K562 (cell line): ENCODE results near the gene SLAMF8. TPM values are rescaled to one million over a fixed set of nuclear protein-coding genes. Genes with fewer than 3 reads are reported as not detected.

ENCODE experiments used
- ATAC-seq: fragments of 200-7000 bp; cut with Tn5 transposase; 3 replicates; pipeline ENCODE4 v1.9.1; 2020; ENCODE audit warnings: moderate library complexity
- BruUV-seq: library from RNA; stranded (reverse); fragments of 400-500 nt; replicated peaks from 2 replicates; lab custom pipeline; 2021; lab: Mats Ljungman, UMichigan
- CTCF ChIA-PET: fragments of 300-600 bp; formaldehyde crosslinking; extraction: SDS; loops from one replicate; lab custom pipeline; 2021; ENCODE audit warnings: low intra/inter-chr PET ratio; lab: Yijun Ruan, JAX
- POLR2A ChIA-PET: fragments of 300-600, 350-650 bp; sonication (Branson Sonifier 250); formaldehyde crosslinking; extraction: SDS; loops from one replicate; lab custom pipeline; 2021; ENCODE audit warnings: antibody characterized with exemption, inconsistent platforms; lab: Yijun Ruan, JAX
- DNase-seq, 4 experiments: peaks; one replicate each; pipeline versions ENCODE4 v3.0.0 to v3.0.0-alpha.2; 2011 to 2018; ENCODE audit warnings: low spot score in 3 of 4, mixed read lengths in 3 of 4; ENCODE audit errors: extremely low read depth in 1 of 4
- FAIRE-seq: peaks from 2 replicates; lab custom pipeline; 2011; peaks lifted over from hg19 to GRCh38; lab: Jason Lieb, UNC
- H2AFZ ChIP-seq: 2 replicates; pipeline ENCODE4 v1.6.0; 2011; ENCODE audit warnings: low read depth, low read length, control low read depth, inconsistent platforms
- H3K27ac ChIP-seq: fragments of 200-600 bp; 3 replicates; pipeline ENCODE4 v1.8.0; 2011; ENCODE audit warnings: low read depth, mild to moderate bottlenecking, control low read depth, inconsistent platforms, low read length, moderate library complexity, mixed read lengths; ENCODE audit errors: extremely low read depth
- H3K27me3 ChIP-seq, 2 experiments: fragments of 300-600 bp in 1 of 2; 2 replicates in 1 of 2; 3 replicates in 1 of 2; pipeline versions ENCODE4 v1.6.0 to v1.8.0; 2011; ENCODE audit warnings: inconsistent platforms in 2 of 2, low read length in 2 of 2, mild to moderate bottlenecking in 1 of 2, mixed read lengths in 1 of 2, moderate library complexity in 1 of 2; ENCODE audit not compliant: control insufficient read depth in 2 of 2, insufficient read depth in 2 of 2
- H3K36me3 ChIP-seq: fragments of 300-600 bp; 3 replicates; pipeline ENCODE4 v1.8.0; 2011; ENCODE audit warnings: mild to moderate bottlenecking, low read length, inconsistent platforms; ENCODE audit not compliant: control insufficient read depth, insufficient read depth
- H3K4me1 ChIP-seq, 2 experiments: fragments of 200-600 bp in 1 of 2; replicated peaks in 1 of 2; 2 replicates in 1 of 2; 3 replicates in 1 of 2; pipeline versions ENCODE4 v1.5.1 to v1.8.0; 2011; ENCODE audit warnings: inconsistent platforms in 2 of 2, low read length in 2 of 2, mild to moderate bottlenecking in 1 of 2, mixed read lengths in 1 of 2, moderate library complexity in 1 of 2; ENCODE audit not compliant: control insufficient read depth in 2 of 2, insufficient read depth in 2 of 2
- H3K4me2 ChIP-seq: 2 replicates; pipeline ENCODE4 v1.6.1; 2011; ENCODE audit warnings: low read length, control low read depth, inconsistent platforms, mixed read lengths; ENCODE audit not compliant: insufficient read depth
- H3K4me3 ChIP-seq: fragments of 200-600 bp; sonication (generic), shearing (Covaris generic); 2 replicates; pipeline ENCODE4 v1.5.1; 2016; ENCODE audit warnings: control low read depth, inconsistent platforms
- H3K79me2 ChIP-seq: fragments of 200-600 bp; 3 replicates; pipeline ENCODE4 v1.8.0; 2011; ENCODE audit warnings: low read length, inconsistent platforms; ENCODE audit not compliant: control insufficient read depth, insufficient read depth
- H3K9ac ChIP-seq, 2 experiments: 2 replicates each; pipeline versions ENCODE4 v1.6.0 to v1.6.1; 2011; ENCODE audit warnings: low read depth in 2 of 2, low read length in 2 of 2, control low read depth in 1 of 2, inconsistent platforms in 1 of 2, mild to moderate bottlenecking in 1 of 2, mixed read lengths in 1 of 2; ENCODE audit not compliant: insufficient read depth in 1 of 2
- H3K9me1 ChIP-seq: one replicate; pipeline ENCODE4 v1.6.0; 2011; ENCODE audit warnings: inconsistent platforms, mild to moderate bottlenecking, low read length, moderate library complexity; ENCODE audit not compliant: control insufficient read depth, insufficient read depth
- H3K9me3 ChIP-seq: replicated peaks from 2 replicates; pipeline ENCODE4 v1.5.1; 2011; ENCODE audit warnings: low read depth, low read length, inconsistent platforms; ENCODE audit not compliant: control insufficient read depth, insufficient read depth
- H4K20me1 ChIP-seq: replicated peaks from 2 replicates; pipeline ENCODE4 v1.6.1; 2011; ENCODE audit warnings: low read length, inconsistent platforms, mixed read lengths; ENCODE audit not compliant: control insufficient read depth, insufficient read depth
- ARID1B ChIP-seq: fragments of 450-650 bp; IDR thresholded peaks from 2 replicates; pipeline ENCODE4 v1.6.1; 2016; ENCODE audit warnings: antibody characterized with exemption, mild to moderate bottlenecking, inconsistent platforms
- C11orf30 ChIP-seq: fragments of 450-650 bp; IDR thresholded peaks from 2 replicates; pipeline ENCODE4 v1.6.1; 2016; ENCODE audit warnings: low read depth, mild to moderate bottlenecking
- CBX1 ChIP-seq: sonication (generic); IDR thresholded peaks from 2 replicates; pipeline ENCODE4 v1.6.1; 2016; ENCODE audit warnings: antibody characterized with exemption, low read depth, mild to moderate bottlenecking
- DPF2 ChIP-seq: fragments of 450-650 bp; IDR thresholded peaks from 2 replicates; pipeline ENCODE4 v1.6.1; 2016
- FOXA3 ChIP-seq, 2 experiments: fragments of 450-650 bp in 1 of 2; sonication (generic) in 1 of 2; formaldehyde crosslinking; IDR thresholded peaks in 1 of 2; conservative IDR thresholded peaks in 1 of 2; 2 replicates each; pipeline versions ENCODE4 v1.4.0 to v1.8.0; 2020 to 2022; ENCODE audit warnings: mild to moderate bottlenecking in 2 of 2, missing genetic modification reagents in 1 of 2
- GTF2A2 ChIP-seq: IDR thresholded peaks from 2 replicates; pipeline ENCODE4 v1.6.1; 2016; ENCODE audit warnings: mild to moderate bottlenecking, missing genetic modification characterization, missing compliant biosample characterization
- MYBL2 ChIP-seq, 2 experiments: fragments of 450-650 bp in 1 of 2; sonication (generic) in 1 of 2; formaldehyde crosslinking in 1 of 2; IDR thresholded peaks; 2 replicates each; pipeline versions ENCODE4 v1.6.1 to v1.8.1; 2017 to 2022; ENCODE audit warnings: borderline replicate concordance in 1 of 2, inconsistent platforms in 1 of 2, low read depth in 1 of 2, mild to moderate bottlenecking in 1 of 2, missing genetic modification reagents in 1 of 2, moderate library complexity in 1 of 2
- NFE2 ChIP-seq: IDR thresholded peaks from 2 replicates; pipeline ENCODE4 v1.6.1; 2014; ENCODE audit warnings: antibody characterized with exemption, low read depth
- NUFIP1 ChIP-seq: fragments of 450-650 bp; IDR thresholded peaks from 2 replicates; pipeline ENCODE4 v1.6.1; 2018; ENCODE audit not compliant: partially characterized antibody
- SPI1 ChIP-seq: IDR thresholded peaks from 2 replicates; pipeline ENCODE4 v1.6.1; 2011; ENCODE audit warnings: low read depth, low read length, control low read depth, borderline replicate concordance
- TAL1 ChIP-seq: fragments of 450-650 bp; IDR thresholded peaks from 2 replicates; pipeline ENCODE4 v1.6.1; 2016; ENCODE audit warnings: mild to moderate bottlenecking
- ZBED1 ChIP-seq: IDR thresholded peaks from 2 replicates; pipeline ENCODE4 v1.6.1; 2014
- ZNF77 ChIP-seq: fragments of 250-450 bp; sonication (Bioruptor Pico); IDR thresholded peaks from 2 replicates; pipeline ENCODE4 v1.5.0; 2020
- WGBS: fragments of 100-300 bp; shearing (Covaris generic); methylation state at CpG from one replicate; pipeline ENCODE4 v1.1.6; 2016; ENCODE audit warnings: low coverage, mixed read lengths; ENCODE audit not compliant: insufficient coverage; ENCODE audit errors: missing lambda C conversion rate; 5-methylcytosine and 5-hydroxymethylcytosine counted together
- in situ Hi-C: fragments of 300-500 bp; cut with MboI; formaldehyde crosslinking; loops from 4 replicates; pipeline ENCODE4 v1.15.0; 2018; ENCODE audit warnings: inconsistent platforms, mixed read lengths
- intact Hi-C: fragments of 100-400 bp; cut with micrococcal nuclease; formaldehyde crosslinking; loops from 2 replicates; pipeline ENCODE4 v1.14.2; 2022
- polyA plus RNA-seq, 8 experiments: library from polyadenylated mRNA; depleted of rRNA in 4 of 8; stranded (reverse) in 5 of 8; unstranded in 3 of 8; fragments of >200 nt; fragmentation: Nextera tagmentation in 2 of 8; fragmentation: Illumina TruSeq in 1 of 8; extraction: Ambion mirVana in 2 of 8; extraction: Trizol in 1 of 8; gene quantifications; 2 replicates each; pipeline versions ENCODE4 v1.2.1 to v1.2.3, GENCODE V29; 2011 to 2014; ENCODE audit warnings: inconsistent platforms in 1 of 8, missing spikeins in 1 of 8
- total RNA-seq, 7 experiments: library from RNA; depleted of rRNA in 6 of 7; stranded (reverse); fragments of >200 nt in 6 of 7; fragmentation: Illumina TruSeq in 2 of 7; extraction: Trizol in 2 of 7; gene quantifications; 2 replicates each; pipeline versions ENCODE4 v1.2.1 to v1.2.3, GENCODE V29; 2011 to 2021; ENCODE audit warnings: low replicate concordance in 1 of 7

The SLAMF8 gene
- total and polyA plus RNA-seq, 9 of the 15 experiments (the other 6 are each of a cell fraction or from before 2014, with no cell fraction given) = not detected

- POLR2A ChIA-PET = interaction anchor here (0.6 to 2.8 kb wide), 4 partner anchors 9 to 60 kb away, joined by 3 to 21 read pairs (median 4); no protein-coding TSS in a partner anchor
- no TSS peak for BruUV-seq
- H3K36me3 ChIP-seq = no peaks in the 10 kb centered on the region
- TF ChIP-seq FOXA3 (CRISPR knock-in tag; conservative IDR thresholded peaks at IDR 0.05 in 1 of 2, IDR thresholded peaks at IDR 0.05 in 1 of 2) = peak in 1 of 2 experiments; percentile 58; a peak in 1 of 4 replicates
- TF ChIP-seq C11orf30 = peak; percentile 41; the same call in 1 of the 2 replicates
- no peak for TF ChIP-seq CBX1
- TF ChIP-seq SPI1 = peak; percentile 62; the same call in 1 of the 2 replicates
- TF ChIP-seq ZNF77 (CRISPR knock-in tag) = no peak
- TF ChIP-seq ARID1B = 0 out of 2 replicates have a peak, but pooled peaks have one; percentile 18
- TF ChIP-seq MYBL2 (IDR thresholded peaks at IDR 0.05; ENCODE audit: low read depth) = no peak
- TF ChIP-seq MYBL2 (CRISPR knock-in tag; IDR thresholded peaks at IDR 0.05; ENCODE audit: borderline replicate concordance) = no peak
- TF ChIP-seq NUFIP1 = no peak
- TF ChIP-seq NFE2 = peak; percentile 63
- peak; percentile 47; the same call in 1 of the 2 replicates for TF ChIP-seq DPF2
- no peak for TF ChIP-seq TAL1
- TF ChIP-seq ZBED1 = no peak
- no peak for TF ChIP-seq GTF2A2 (tag)
- TF ChIP-seq, all 486 proteins: peak for 6
- H3K79me2 ChIP-seq = no peaks in the 10 kb centered on the region
- H3K9me1 ChIP-seq = no peaks in the 10 kb centered on the region
- WGBS = 17% methylated on average over 1 of the region's 1 CpG
- CTCF ChIA-PET = no interaction called here
- H3K4me2 ChIP-seq = peak overlapping the region; percentile 43
- no peak overlapping the region for H3K27ac ChIP-seq
- H3K27me3 ChIP-seq = peaks cover 2 to 21% of the 10 kb centered on the region in 2 experiments; a peak in 2 of 5 replicates
- FAIRE-seq (peak; percentile 79), ATAC-seq (peak; percentile 74), DNase-seq (peak in 1 of 4 experiments; percentile 32)
- peaks cover 13 to 15% of the 10 kb centered on the region in 2 experiments for H3K4me1 ChIP-seq
- peak overlapping the region; percentile 15 to 79; a peak in 1 of 4 replicates for H3K9ac ChIP-seq
- intact Hi-C loops (no loop called here), in situ Hi-C loops (no loop called here)
- H4K20me1 ChIP-seq = no peaks in the 10 kb centered on the region; the same call in 1 of the 2 replicates
- H3K4me3 ChIP-seq = no peak overlapping the region
- H3K9me3 ChIP-seq = no peaks in the 10 kb centered on the region
- peak overlapping the region; percentile 67; the same call in 1 of the 2 replicates for H2AFZ ChIP-seq
Measured at GRCh38 chr1:159869607-159870006, 42.9 kb downstream of the SLAMF8 start.
